Activated CD4-positive, alpha-beta T cell treated with anti-CD3 and anti-CD28 coated beads, Interleukin-2, amount 50 U/mL, for 4 hours (primary cell): ENCODE measurements around the gene EHD4.
A peak's percentile ranks its signal among the peaks of the same experiment; 100 is the strongest.

Source experiments
- DNase-seq, 2 experiments: peaks; one replicate each; pipeline ENCODE4 v3.0.0-alpha.2; 2020

Gene EHD4

GRCh38 chr15:41994772-41995475 is 22.6 kb upstream of the EHD4 start:
- no peak for DNase-seq

- DNase-seq = no peak
Measured at GRCh38 chr15:41994171-41994650, 21.9 kb upstream of the EHD4 start.

GRCh38 chr15:41993472-41994170 is 21.3 kb upstream of the EHD4 start:
- no peak for DNase-seq

GRCh38 chr15:41992803-41993190 is 20.4 kb upstream of the EHD4 start:
- no peak for DNase-seq

GRCh38 chr15:41992151-41992802 is 19.9 kb upstream of the EHD4 start:
- no peak for DNase-seq

- no peak for DNase-seq
Measured at GRCh38 chr15:41990691-41991090, 18.3 kb upstream of the EHD4 start.

GRCh38 chr15:41990243-41990605 is 17.9 kb upstream of the EHD4 start:
- no peak for DNase-seq

GRCh38 chr15:41989573-41990242 is 17.4 kb upstream of the EHD4 start:
- DNase-seq = peak; percentile 80 to 85

DNA sequence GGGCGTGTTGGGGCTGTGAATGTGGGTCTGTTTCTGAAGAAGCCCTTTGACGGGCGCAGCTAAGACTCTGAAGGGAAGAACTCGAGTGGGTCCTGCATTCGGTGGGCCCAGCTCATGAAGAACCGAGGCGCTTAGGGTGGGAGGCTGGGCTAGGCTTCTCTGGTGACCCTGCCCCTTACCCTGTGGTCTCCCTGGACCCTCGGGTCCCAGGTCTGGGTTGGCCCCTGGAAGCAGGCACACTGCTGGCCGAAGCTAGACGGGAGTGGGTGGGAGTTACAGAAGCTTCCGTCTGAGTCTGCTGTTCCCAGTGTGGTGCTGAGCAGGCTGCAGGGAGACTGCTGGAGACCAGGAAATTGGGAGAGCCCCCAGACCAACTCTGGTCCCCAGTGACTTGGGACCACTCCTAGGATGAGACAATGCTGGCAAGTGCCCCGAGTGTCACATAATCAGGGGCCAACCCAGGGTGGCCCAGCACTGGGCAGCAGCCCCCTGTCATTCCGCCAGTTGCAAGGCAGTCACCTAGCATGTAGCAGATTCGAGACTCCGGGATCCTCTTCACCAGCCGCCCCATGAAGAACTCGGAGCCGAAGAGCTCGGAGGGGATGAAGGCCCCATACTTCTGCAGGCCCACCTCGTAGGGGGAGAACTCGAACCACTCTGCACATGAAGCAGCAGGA is 16.7 kb upstream of the EHD4 start:
- DNase-seq = no peak

GRCh38 chr15:41987925-41988275 is 15.5 kb upstream of the EHD4 start:
- no peak for DNase-seq

- DNase-seq = no peak
Measured at GRCh38 chr15:41987246-41987924, 15.0 kb upstream of the EHD4 start.

GRCh38 chr15:41985236-41986160 is 13.1 kb upstream of the EHD4 start:
- no peak for DNase-seq

DNA sequence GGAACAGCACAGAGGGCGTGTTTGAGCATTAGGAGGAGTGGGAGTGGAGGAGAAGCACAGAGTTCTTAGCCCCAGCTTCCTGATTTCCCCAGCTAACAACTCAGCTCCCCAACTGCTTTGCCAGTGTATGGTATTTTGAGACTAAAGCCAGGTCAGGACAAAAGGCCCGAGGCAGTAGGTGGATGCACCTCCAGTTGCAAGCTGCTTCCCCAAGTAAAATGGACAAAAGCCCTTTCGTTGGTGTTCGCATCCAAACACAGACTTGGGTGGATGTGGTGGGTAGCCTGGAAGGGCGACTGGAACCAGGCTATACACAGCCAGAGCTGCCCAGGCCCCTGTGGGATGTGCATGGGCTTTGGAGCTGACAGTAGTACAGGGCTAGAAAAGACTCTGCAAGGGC is 12.3 kb upstream of the EHD4 start:
- DNase-seq = no peak

- DNase-seq = no peak
Measured at GRCh38 chr15:41983621-41984571, 11.5 kb upstream of the EHD4 start.

DNA sequence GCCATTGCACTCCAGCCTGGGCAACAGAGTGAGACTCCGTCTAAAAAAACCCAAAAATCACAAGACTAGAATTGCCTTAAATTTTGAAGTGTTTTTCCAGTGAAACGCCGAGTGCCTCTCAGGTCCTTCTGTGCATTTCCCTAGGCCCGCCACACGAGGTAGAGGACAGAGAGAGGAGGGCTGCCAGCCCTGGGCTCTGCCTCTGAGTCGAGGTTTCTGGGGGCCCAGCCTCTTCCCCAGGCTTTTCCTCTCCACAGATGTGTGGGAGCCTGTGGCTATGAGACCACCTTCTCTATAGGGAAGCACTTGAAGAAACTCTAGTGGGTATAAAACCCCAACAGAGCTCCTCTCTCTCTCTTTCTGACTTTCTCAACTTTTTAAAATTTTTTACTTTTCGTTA is 10.9 kb upstream of the EHD4 start:
- DNase-seq = no peak

DNA sequence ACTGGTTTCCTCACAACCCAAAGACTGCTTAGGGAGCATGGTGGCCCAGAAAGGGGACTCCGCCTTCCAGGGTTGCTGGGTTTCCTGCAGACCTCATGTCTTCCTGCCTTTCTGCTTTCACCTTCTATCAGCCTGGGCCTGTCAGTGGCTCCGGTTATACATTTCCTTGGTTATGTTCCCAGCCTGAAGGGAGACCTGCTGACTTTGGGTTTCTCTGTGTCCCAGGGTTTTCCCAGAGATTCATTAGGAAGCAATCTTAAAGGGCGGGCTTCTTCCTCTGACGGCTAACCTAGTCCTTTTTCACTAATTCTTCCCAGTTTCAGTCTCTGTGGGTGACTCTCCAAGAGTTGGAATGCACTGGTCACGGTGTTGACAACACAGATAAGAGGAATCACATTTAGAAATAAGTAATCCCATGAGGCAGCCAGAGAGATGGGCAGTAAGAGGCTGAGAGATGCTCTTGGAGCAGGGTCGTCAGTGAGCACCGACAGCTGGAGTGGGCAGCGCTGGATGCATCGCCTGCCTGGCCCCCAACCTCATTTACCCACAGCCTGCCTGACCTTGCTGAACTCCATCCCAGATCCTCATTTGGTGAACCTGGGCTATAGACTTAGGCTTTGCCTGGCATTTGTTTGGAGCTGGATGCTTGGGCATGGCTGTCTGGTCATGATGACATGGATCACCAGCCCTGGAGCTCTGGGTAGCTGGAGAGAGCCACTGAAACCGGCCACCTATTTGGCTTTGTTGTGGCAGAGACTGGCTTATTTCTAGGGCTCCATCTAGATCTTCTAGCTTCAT is 10.0 kb upstream of the EHD4 start:
- no peak for DNase-seq

DNA sequence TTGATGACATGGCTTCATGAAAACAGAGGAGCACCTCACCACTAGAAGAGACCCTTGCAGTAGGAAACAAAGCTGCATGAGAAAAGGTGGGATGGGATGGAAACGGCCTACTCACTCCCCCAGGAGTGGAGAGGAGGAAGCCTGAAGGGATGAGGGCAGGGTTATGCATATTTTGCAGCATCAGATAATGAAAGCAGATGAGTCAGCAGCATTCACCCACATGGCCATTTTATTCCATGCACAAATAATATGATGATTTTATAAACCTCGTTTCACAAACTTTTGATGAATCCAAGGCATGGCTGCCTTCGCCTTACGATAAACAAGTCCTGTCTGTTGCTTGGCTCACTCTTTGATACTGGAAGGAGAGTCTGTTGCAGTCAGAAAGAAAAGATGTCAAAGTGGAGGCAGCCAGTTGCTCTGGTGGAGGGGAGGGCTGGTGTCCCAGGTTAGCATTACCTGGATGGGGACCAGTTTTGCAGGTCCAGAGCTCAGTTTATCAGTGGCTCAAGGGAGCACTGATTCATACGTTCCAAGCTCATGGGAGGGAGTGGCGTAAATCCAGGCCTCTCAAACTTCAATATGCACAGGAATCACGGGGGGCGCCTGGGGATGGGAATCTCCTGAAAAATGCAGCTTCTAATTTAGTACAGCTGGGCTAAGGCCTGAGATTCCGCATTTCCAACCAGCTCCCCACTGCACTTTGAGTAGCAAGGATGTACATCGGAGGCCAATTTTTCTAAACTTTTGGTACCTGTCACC is 9.2 kb upstream of the EHD4 start:
- no peak for DNase-seq

DNA sequence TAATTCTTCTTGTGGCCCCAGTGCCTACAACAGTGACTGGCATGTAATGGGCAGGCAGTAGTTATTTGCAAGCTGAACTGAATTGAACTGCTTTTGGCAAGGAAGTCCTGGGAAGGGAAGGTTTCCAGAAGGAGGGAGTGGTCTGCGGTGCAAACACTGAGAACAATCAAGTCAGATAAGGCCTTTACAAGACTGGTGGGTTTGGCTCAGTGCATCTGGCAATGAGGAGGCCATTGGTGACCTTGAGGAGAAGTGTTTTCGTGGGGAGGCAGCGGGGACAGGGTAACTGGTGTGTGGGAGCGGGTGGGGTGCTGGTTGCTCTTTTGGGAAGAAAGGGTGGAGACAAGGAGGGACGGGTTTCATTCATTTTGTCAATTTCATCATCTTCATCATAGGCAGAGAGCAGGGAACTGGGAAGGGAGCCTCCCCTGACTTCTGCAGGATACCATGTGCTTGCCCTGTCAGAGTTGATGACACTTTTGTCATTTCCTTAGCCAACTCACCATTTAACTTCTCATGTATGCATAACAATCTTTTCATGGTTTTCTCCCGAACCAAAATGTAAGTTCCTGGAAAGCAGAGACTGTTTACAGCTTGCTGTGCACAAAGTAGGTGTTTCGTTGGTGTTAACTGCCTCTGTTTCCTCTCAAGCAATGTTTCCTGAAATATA is 8.4 kb upstream of the EHD4 start:
- DNase-seq = no peak
